ENCODE data around the gene DMP1.

DMP1 gene

DNA sequence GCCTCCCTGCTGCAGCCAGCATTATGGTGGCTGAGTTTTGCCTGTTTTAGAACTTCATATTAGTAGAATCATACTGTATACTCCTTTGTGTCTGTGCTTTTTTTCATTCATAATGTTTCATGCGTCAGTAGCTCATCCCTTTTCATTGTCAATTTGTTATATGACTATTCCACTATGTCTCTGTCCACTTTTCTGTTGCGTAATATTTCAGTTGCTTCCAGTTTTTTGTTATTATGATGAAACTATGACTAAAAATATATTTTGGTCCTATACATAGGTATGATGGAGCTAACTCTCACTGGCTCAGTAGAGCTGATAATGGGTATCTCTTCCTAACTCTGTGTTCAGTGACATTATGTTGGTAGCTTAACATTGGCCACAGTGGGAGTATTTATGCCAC is 48.3 kb downstream of the DMP1 start:
- POLR2A ChIA-PET: no interaction called here
- no CpG with 5 or more reads among the region's 2 CpGs for WGBS (ENCODE audit: insufficient coverage)

DNA sequence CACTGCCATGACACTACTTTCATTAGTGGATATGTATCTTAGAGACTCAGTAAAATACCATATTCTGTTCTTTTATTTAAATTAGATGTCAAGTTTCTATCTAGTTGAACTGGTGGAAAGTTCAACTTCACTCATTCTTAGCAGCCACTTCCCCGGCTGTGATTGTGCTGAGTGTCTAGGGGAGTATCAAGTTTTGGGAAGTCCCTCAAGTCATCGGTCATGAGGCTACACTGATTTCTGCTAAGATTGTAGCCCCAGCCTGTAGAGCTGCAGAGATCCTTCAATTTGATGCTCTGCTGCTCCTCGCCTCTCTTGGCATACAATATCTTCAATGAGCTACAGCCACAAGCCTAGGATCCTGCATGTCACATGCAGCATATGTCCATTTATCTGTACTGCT is 53.9 kb downstream of the DMP1 start:
- POLR2A ChIA-PET: no interaction called here
- CTCF ChIA-PET: no interaction called here
- peaks cover 0 to 1% (median 0%) of the 10 kb centered on the region in 5 experiments for H3K9me3 ChIP-seq (ENCODE audit: control extremely low read depth in 1 of 5, control insufficient read depth in 4 of 5, insufficient read depth in 2 of 5, low read depth in 1 of 5, low read length in 4 of 5)
- no peaks in the 10 kb centered on the region for H3K27me3 ChIP-seq (replicated peaks in 2 of 5; ENCODE audit: control insufficient read depth in 4 of 5, insufficient read depth in 5 of 5, low read length in 4 of 5)
- H3K27ac ChIP-seq (ENCODE audit: insufficient read depth in 1 of 2, low read depth in 1 of 2, low read length in 2 of 2, poor library complexity in 1 of 2, severe bottlenecking in 2 of 2): no peak overlapping the region
- H3K4me1 ChIP-seq (ENCODE audit: control extremely low read depth in 1 of 4, control insufficient read depth in 4 of 4, insufficient read depth in 4 of 4, low read length in 3 of 4): no peaks in the 10 kb centered on the region
- no peak for DNase-seq
- 87% methylated on average over 3 of the region's 3 CpGs for WGBS (ENCODE audit: insufficient coverage)
- H3K4me3 ChIP-seq (ENCODE audit: control insufficient read depth in 1 of 7, extremely low read depth in 1 of 7, insufficient read depth in 4 of 7, low read depth in 2 of 7, low read length in 6 of 7): no peak overlapping the region
- no peaks in the 10 kb centered on the region for H3K36me3 ChIP-seq (ENCODE audit: control insufficient read depth in 4 of 4, insufficient read depth in 4 of 4, low read length in 3 of 4)

More for the DNA sequence above, 48.3 kb downstream of the DMP1 start:
- no peak overlapping the region for H3K27ac ChIP-seq (ENCODE audit: insufficient read depth in 1 of 2, low read depth in 1 of 2, low read length in 2 of 2, poor library complexity in 1 of 2, severe bottlenecking in 2 of 2)
- H3K9me3 ChIP-seq (ENCODE audit: control extremely low read depth in 1 of 5, control insufficient read depth in 4 of 5, insufficient read depth in 2 of 5, low read depth in 1 of 5, low read length in 4 of 5): peaks cover 0 to 8% (median 3%) of the 10 kb centered on the region in 5 experiments
- CTCF ChIA-PET: interaction anchor here (2.6 kb wide), 1 partner anchor 18 kb away, joined by 7 read pairs; no protein-coding TSS in a partner anchor
- no peak for DNase-seq
- H3K4me3 ChIP-seq (ENCODE audit: control insufficient read depth in 1 of 7, extremely low read depth in 1 of 7, insufficient read depth in 4 of 7, low read depth in 2 of 7, low read length in 6 of 7): no peak overlapping the region
- H3K4me1 ChIP-seq (ENCODE audit: control extremely low read depth in 1 of 4, control insufficient read depth in 4 of 4, insufficient read depth in 4 of 4, low read length in 3 of 4): no peaks in the 10 kb centered on the region
- no peaks in the 10 kb centered on the region for H3K36me3 ChIP-seq (ENCODE audit: control insufficient read depth in 4 of 4, insufficient read depth in 4 of 4, low read length in 3 of 4)
- no peaks in the 10 kb centered on the region for H3K27me3 ChIP-seq (replicated peaks in 2 of 5; ENCODE audit: control insufficient read depth in 4 of 5, insufficient read depth in 5 of 5, low read length in 4 of 5)

DNA sequence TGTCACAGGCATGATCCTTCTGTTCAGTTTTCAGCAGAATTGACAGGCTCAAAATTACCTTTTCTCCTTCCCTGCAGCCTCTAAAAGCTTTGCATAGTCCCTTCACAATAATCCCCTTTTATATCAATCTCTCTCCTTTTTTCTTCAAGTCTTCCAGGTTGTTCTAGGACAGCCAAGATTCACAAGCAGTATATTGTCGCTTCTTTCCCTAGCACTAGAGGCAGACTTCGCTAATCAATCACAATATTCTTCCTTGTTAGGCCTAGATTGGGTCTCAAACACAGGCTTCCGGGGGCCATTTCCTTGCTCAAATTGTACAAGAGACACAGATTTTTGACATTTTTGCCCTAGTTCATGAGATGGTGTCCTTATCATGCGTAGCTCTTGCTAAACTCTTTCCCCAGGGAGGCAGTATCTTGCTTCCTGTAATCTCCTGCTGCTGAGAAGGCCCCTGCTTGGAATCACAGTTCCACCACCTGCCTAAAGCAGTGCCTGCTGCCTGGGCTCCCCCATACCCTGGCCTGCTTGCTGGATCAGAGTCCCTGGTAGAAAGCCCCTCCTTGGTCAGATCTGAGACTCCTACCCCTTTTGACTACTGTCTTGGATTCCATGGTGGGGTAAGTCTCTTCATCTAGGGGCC is 57.3 kb downstream of the DMP1 start:
- Histone ChIP-seq H3K36me3 (ENCODE audit: control insufficient read depth in 4 of 4, insufficient read depth in 4 of 4, low read length in 3 of 4) (no peaks in the 10 kb centered on the region), H3K9me3 (ENCODE audit: control extremely low read depth in 1 of 5, control insufficient read depth in 4 of 5, insufficient read depth in 2 of 5, low read depth in 1 of 5, low read length in 4 of 5) (no peaks in the 10 kb centered on the region), H3K4me1 (ENCODE audit: control extremely low read depth in 1 of 4, control insufficient read depth in 4 of 4, insufficient read depth in 4 of 4, low read length in 3 of 4) (no peaks in the 10 kb centered on the region), H3K27ac (ENCODE audit: insufficient read depth in 1 of 2, low read depth in 1 of 2, low read length in 2 of 2, poor library complexity in 1 of 2, severe bottlenecking in 2 of 2) (no peak overlapping the region), H3K27me3 (replicated peaks in 2 of 5; ENCODE audit: control insufficient read depth in 4 of 5, insufficient read depth in 5 of 5, low read length in 4 of 5) (no peaks in the 10 kb centered on the region), H3K4me3 (ENCODE audit: control insufficient read depth in 1 of 7, extremely low read depth in 1 of 7, insufficient read depth in 4 of 7, low read depth in 2 of 7, low read length in 6 of 7) (no peak overlapping the region)
- no peak for DNase-seq
- ChIA-PET POLR2A (no interaction called here), CTCF (no interaction called here)
- 85% methylated on average over 4 of the region's 4 CpGs for WGBS (ENCODE audit: insufficient coverage)

Data from common myeloid progenitor, CD34-positive (primary cell).